CD4-positive, alpha-beta T cell treated with Interleukin-15 for 1 hour (primary cell): ENCODE measurements around the gene HNF1A.

Experiments
- DNase-seq: peaks from one replicate; pipeline ENCODE4 v3.0.0-alpha.2; 2020

Gene HNF1A

GRCh38 chr12:120960657-120961056 is 17.7 kb upstream of the HNF1A start:
- no peak for DNase-seq

DNA sequence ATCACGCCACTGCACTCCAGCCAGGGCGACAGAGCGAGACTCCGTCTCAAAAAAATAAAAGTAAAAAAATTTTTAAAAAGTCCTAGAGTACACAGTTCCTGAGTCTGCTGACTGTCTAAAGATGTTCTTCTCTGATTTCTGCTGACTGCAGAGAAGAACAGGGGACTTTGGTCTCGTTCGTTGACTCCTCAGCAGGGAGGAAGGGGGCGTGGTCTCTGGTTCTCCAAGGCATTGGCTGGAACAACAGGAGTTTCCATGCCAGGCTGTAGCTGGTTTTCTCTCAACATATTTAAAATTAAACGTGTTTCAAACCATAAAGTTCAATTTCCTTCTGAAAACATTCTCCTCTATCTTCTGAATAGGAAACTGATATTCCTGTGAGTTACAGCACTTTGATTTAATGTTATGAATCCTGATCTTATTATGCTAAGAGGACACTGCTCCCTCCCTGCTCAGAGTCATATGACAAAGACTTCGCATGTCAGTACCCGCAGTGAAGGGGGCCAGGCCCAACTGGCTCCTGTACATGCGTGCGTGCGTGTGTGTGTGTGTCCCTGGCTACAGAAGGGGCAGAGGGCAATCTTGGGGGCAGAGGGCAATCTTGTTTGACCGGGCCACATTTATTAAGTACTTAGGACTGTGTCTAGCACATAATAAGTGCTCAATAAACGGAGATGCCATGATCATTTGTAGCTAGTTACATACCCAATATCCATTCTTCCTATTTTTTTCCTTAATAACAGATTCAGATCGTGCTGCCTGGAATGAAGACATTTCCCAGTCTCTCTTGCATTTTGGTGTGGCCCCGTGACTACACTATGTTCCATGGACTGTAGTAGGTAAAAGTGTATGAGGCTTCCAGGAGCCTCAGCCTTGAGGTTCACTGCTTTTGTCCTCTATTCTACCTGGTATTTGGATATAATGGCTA is 16.5 kb upstream of the HNF1A start:
- DNase-seq, result no peak

- DNase-seq, result no peak
Measured at GRCh38 chr12:120962532-120963020, 15.8 kb upstream of the HNF1A start.

DNA sequence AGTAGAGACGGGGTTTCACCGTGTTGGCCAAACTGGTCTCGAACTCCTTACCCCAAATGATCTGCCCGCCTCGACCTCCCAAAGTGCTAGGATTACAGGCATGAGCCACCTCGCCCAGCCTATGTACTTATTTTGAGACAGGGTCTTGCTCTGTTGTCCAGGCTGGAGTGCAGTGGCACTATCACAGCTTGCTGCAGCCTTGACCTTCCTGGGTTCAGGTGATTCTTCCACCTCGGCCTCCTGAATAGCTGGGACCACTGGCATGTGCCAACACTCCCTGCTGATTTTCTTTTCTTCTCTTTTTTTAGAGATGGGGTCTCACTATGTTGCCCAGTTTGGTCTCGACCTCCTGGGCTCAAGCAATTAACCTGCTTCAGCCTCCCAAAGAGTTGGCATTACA is 14.0 kb upstream of the HNF1A start:
- DNase-seq, result no peak

DNA sequence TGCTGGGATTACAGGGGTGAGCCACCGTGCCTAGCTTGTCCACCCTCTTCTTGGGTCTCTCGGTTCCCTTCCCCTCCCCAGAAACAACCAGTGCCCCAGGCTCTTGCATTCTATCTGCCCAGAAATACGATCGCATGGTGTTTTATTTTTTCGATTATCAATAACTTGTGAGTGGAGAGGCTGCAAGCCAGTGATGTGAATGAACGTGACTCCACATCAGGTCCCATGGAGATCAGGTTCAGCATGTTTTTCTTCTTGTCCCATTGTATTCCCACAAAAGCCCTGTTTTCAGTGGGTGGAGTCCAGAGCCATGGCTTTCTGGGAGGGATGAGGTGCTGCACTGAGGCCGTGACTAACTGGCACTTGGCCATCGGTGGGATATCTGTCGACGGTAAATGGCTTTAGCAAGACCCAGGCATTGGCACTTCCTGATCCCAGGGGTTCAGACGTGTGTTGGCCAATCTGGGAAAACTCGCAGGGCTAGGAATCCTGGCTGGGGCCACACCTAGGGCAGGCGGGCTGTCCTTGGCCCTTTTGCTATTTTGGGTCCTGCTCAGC is 12.7 kb upstream of the HNF1A start:
- no peak for DNase-seq

DNA sequence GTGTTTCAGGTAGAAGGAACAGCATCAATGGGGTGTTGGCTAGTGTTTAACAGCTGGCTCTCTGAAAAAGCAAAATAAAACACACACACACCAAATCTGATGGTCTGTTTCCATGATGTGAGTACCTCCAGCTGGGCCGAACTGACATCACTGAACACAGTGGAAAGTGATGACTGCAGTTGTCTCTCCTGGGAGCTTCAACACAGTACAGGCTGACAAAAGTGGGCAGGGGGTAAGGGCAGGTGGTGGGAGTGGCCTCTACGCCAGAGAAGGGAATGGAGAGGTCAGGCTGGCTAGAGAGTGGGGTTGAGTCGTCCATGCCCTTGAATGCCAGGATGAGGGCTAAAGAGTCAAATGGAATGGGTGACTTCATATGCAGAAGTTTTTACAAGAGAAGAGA is 8.0 kb upstream of the HNF1A start:
- DNase-seq, result no peak

GRCh38 chr12:120971299-120972180 is 6.8 kb upstream of the HNF1A start:
- peak; percentile 29 for DNase-seq

DNA sequence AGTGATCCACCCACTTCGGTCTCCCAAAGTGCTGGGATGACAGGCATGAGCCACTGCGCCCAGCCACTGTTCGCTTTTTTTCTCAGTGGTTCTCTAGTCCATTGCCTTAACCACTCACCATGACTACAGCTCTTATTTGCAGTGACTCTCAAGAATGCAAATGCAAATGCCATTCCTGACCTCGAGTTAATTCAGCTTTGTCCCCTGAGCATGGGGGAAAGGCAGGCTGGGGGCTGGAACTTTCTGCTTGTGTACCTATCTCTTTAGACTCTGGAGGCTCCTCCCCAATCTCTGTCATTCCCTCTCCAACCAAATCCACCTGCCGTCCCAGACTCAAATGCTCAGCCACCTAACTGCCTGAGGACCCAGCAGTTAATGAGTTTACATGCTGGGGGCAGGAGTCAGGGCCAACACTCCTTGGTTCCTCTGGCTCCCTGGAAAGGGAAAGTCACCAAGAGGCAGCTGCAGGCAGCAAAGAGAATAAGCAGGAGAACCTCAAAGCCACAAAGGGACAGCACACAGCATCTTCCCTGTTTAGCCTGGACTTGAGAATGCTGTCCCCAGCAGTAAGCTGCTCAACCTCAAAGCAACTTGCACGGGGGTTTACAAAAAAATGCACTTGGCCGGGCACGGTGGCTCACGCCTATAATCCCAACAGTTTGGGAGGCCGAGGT is 5.3 kb upstream of the HNF1A start:
- DNase-seq, result no peak

- DNase-seq, result no peak
Measured at GRCh38 chr12:120977531-120978295, 630 bp upstream of the HNF1A start.

- no peak for DNase-seq
Measured at GRCh38 chr12:120979220-120979861, 998 bp downstream of the HNF1A start.

DNA sequence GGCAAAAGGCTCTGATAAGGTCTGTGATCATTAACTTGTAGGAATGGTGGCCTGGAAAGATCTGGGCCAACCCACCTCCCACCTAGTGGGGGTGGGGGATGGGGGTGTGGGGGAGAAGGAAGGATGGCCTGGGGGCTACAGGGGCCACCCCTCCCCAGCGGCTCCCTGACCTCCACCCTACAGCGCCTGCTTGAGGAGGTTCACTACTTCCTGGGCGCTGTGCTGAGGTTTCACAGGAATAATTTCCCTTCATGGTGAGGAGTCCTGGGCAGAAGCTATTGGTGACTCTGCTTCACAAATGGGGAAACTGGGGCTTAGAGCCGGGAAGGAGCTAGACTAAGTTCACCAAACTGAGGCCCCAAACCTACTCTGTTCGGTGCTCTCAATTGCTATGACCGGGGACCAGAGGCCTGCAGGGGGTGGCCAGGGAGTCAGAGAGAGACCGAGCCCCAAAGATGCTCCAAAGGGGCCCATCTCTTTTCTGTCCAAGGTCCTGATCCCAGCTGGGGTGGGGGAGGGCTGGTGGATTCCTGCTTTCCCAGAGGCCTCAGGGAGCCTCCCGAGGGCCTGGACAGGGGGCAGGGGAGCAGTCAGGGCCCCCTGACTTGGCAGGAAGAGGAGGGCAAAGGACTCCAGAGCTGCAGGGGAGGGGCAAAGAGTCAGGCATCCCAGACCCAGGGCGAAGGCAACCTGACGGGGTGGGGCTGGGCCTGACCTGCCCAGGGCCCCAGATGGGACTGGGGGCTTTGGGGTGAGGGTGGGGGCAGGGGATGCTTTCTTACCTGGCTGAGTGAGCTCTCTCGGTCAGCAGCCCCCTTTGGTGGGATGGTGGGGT is 1.7 kb downstream of the HNF1A start:
- no peak for DNase-seq

DNA sequence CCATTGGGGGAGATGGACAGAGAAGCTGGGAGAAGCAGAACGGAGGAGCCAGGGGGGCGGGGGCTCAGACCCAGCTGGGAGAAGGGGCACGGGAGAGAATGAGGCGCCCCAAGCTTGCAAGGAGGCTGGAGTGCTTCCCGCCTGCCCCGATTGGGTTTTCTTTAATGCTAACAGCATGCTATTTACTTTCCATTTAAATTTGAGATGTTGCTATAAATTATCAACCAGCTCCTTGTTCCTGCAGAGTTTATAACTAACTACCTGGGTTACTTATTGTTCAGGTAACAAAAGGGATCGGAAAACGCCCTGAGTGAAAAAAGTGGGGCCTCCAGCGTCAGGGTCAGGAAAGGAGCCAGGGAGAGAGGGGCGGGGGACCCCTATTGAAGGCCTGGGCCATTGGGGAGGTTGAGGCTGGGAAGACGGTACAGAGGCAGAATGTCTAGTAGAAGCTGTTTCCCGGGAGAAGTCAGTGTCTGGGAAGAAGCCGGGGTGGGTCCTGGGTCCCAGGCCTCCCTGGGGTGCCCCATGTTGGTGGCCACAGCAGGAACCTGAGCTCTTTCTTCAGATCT is 2.5 kb downstream of the HNF1A start:
- no peak for DNase-seq

DNA sequence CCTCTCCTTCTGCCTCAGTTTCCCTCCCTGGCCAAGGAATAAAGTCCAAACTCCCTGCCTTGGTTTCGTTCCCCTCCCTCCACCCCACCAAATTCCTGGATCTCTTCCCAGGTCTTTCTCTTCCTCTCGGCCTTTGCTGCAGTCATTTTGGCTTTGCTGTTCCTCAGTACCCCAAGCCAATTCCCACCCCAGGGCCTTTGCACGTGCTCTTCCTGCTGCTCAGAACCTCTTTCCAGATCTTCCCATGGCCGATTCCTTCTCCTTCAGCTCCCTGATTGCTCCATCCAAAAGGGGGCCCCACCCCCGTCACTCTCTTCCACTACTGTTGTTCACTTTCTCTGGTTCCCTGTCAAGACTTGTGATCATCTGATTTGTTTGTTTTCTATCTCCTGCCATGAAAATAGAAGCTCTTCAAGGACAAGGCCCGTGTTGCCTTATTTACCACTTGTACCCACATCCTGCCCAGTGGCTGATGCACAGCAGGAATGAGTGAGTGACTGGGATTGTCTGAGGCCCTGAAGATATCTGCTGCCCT is 3.1 kb downstream of the HNF1A start:
- no peak for DNase-seq

DNA sequence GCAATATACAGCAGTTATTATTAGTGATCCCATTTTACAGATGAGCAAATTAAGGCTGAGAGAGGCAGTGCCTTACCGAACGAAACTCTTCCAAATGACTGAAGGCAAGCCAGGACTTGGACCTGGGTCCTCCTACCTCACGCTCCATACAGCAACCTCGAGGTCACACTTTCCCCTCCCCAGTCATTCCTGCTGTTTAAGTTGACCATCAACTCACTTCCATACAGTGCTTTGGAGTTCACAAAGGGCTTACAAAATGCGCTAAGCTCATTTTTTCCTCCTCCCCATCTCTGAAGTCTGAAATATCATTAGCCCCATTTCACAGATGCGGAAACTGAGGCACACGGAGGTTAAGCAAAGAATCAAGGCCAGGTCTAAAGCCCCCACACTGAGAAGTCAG is 4.3 kb downstream of the HNF1A start:
- DNase-seq, result no peak

- DNase-seq, result no peak
Measured at GRCh38 chr12:120983759-120984158, 5.4 kb downstream of the HNF1A start.

DNA sequence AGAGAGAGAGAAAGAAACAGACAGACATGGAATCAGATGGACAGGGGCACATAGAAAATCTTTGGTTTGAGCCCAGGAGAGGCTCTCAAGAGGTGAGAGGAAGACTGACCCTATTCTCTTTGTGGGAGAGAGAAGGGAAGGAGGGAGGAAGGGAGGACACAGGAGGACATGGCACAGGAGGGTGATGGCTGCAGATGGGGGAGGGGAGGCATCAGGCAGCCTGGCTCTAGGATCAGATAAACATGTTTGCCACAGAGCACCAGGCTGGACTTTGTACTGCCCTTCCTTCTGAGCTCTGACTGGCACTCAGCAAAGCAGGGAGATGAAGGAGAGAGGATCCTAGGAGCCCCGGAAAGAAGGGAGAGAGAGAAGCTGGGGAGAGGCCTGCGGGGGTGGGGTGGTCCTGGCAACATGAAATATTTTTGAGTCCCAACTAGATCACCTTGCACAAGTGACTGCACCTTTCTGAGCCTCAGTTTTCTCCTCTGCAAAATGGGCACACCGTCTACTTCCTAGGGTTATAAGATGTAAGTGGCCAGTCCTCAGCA is 6.1 kb downstream of the HNF1A start:
- no peak for DNase-seq

- no peak for DNase-seq
Measured at GRCh38 chr12:120988234-120988633, 9.9 kb downstream of the HNF1A start.

GRCh38 chr12:120988658-120989057 is 10.3 kb downstream of the HNF1A start:
- DNase-seq, result no peak

- DNase-seq, result no peak
Measured at GRCh38 chr12:120989687-120990086, 11.3 kb downstream of the HNF1A start.
